Stomach smooth muscle (tissue), 2 donors: ENCODE data around the gene DIRAS1.

Experiments used
- H3K27ac ChIP-seq: one replicate; pipeline ENCODE4 v1.7.0; 2013; ENCODE audit warnings: mild to moderate bottlenecking, low read length, inconsistent platforms
- H3K27me3 ChIP-seq, 2 donors: one replicate each; pipeline ENCODE4 v1.7.0; 2013; ENCODE audit warnings: low read length in 2 of 2; ENCODE audit not compliant: insufficient read depth in 2 of 2, control insufficient read depth in 1 of 2
- H3K36me3 ChIP-seq, 2 donors: one replicate each; pipeline ENCODE4 v1.7.0; 2013; ENCODE audit warnings: low read length in 2 of 2; ENCODE audit not compliant: control insufficient read depth in 2 of 2, insufficient read depth in 2 of 2
- H3K4me1 ChIP-seq: one replicate; pipeline ENCODE4 v1.7.0; 2013; ENCODE audit warnings: low read length; ENCODE audit not compliant: control insufficient read depth, insufficient read depth
- H3K4me3 ChIP-seq, 2 donors: one replicate each; pipeline ENCODE4 v1.7.0; 2013; ENCODE audit warnings: low read length in 2 of 2
- H3K9ac ChIP-seq, 2 donors: one replicate each; pipeline ENCODE4 v1.7.0; 2013; ENCODE audit warnings: low read length in 2 of 2, mild to moderate bottlenecking in 1 of 2
- H3K9me3 ChIP-seq, 2 donors: one replicate each; pipeline ENCODE4 v1.7.0; 2013; ENCODE audit warnings: low read length in 2 of 2; ENCODE audit not compliant: control insufficient read depth in 2 of 2
- donor health status: healthy.
- donor health status: Pancreatic carcinoma.

DIRAS1 gene

DNA sequence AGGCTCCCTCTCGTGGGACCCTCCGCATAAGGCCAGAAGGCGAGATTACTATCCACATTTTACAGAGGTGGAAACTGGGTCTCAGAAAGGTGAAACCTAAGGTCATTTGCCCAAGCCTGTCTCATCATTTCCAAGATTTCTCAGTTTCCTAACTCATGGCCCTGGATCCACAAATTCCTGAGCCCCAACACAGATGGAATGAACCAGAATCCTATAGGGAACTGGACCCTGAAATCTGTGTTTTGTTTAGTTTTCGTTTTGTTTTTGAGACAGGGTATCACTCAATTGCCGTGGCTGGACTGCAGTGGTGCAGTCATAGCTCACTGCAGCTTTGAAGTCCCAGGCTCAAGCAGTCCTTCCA, 18.1 kb downstream of the DIRAS1 start:
- Histone ChIP-seq H3K27me3 (no peaks in the 10 kb centered on the region), H3K36me3 (no peaks in the 10 kb centered on the region), H3K4me1 (peaks cover 9% of the 10 kb centered on the region), H3K27ac (no peak overlapping the region), H3K9me3 (no peaks in the 10 kb centered on the region), H3K4me3 (peak overlapping the region; percentile 45 to 67), H3K9ac (peak overlapping the region in 1 of 2 donors; percentile 51)

DNA sequence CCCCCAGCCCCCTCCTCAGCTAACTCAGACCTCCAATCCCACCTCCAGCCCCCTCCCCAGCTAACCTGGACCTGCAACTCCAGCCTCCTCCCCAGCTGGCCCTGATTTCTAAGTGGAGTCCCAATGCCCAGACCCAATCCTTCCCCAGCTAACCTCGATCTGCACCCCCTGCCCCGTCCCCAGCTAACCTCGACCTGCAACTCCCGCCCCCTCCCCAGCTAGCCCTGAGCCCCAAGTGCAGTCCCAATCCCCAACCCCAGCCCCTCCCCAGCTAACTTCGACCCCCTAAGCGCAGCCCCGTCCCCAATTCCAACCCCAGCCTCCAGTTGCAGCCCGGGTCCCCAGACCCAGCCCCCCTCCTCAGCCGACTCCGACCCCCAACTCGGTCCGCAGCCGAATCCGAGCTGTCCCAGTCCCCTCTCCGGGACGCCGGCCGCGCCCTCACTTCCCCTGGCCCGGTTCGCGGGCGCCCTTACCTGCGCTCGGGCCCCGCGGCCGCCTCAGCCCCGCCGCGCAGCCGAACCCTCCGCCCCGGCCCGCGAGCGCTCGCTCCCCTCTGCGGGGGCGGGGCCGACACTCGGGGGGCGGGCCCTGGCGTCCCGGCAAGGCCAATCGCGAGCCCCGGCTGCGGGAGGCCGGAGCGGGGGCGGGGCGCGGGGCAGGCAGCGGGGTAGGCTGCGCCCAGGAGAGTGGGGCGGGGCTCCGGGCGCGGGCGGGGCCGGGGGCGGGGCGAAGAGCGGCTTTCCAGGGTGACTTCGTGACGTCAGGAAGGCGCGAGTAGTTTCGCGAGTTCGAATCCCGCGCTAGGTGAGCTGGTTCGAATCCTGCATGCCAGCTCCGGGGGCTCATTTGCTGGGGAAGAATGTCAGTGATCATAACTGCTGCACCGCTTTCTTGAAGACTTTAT, 18.7 kb downstream of the DIRAS1 start, which contains the start of gene GNG7:
Gene GNG7 (minus strand): TSS at position 525 of the 907 bp plus-strand sequence. CDS start 182,006 bp downstream, outside the sequence.
- no peaks in the 10 kb centered on the region for H3K36me3 ChIP-seq
- H3K4me1 ChIP-seq: peaks cover 9% of the 10 kb centered on the region
- no peak within 1 kb of the TSS for H3K27ac ChIP-seq
- H3K9me3 ChIP-seq: no peaks in the 10 kb centered on the region
- H3K9ac ChIP-seq: peak within 1 kb of the TSS; percentile 38 to 58
- H3K4me3 ChIP-seq: peak within 1 kb of the TSS; percentile 45 to 73
- no peaks in the 10 kb centered on the region for H3K27me3 ChIP-seq

GRCh38 chr19:2701361-2702169, 19.6 kb downstream of the DIRAS1 start:
- Histone ChIP-seq H3K9me3 (no peaks in the 10 kb centered on the region), H3K36me3 (no peaks in the 10 kb centered on the region), H3K27ac (no peak overlapping the region), H3K4me3 (peak overlapping the region; percentile 43 to 73), H3K4me1 (peaks cover 9% of the 10 kb centered on the region), H3K9ac (peak overlapping the region in 1 of 2 donors; percentile 38), H3K27me3 (no peaks in the 10 kb centered on the region)

GRCh38 chr19:2700660-2701360, 20.4 kb downstream of the DIRAS1 start:
- H3K36me3 ChIP-seq: no peaks in the 10 kb centered on the region
- H3K4me1 ChIP-seq: peaks cover 9% of the 10 kb centered on the region
- no peak overlapping the region for H3K27ac ChIP-seq
- H3K9ac ChIP-seq: no peak overlapping the region
- H3K9me3 ChIP-seq: no peaks in the 10 kb centered on the region
- H3K4me3 ChIP-seq: no peak overlapping the region
- no peaks in the 10 kb centered on the region for H3K27me3 ChIP-seq

- Histone ChIP-seq H3K27ac (no peak overlapping the region), H3K9ac (no peak overlapping the region), H3K4me1 (peaks cover 14% of the 10 kb centered on the region), H3K4me3 (no peak overlapping the region), H3K9me3 (no peaks in the 10 kb centered on the region), H3K27me3 (no peaks in the 10 kb centered on the region), H3K36me3 (no peaks in the 10 kb centered on the region)
Observed at GRCh38 chr19:2699413-2700140, 21.6 kb downstream of the DIRAS1 start.

GRCh38 chr19:2694196-2694595, 27.0 kb downstream of the DIRAS1 start:
- Histone ChIP-seq H3K9ac (no peak overlapping the region), H3K4me1 (peaks cover 5% of the 10 kb centered on the region), H3K27ac (no peak overlapping the region)

GRCh38 chr19:2693492-2694160, 27.5 kb downstream of the DIRAS1 start:
- Histone ChIP-seq H3K27ac (no peak overlapping the region), H3K4me1 (peaks cover 5% of the 10 kb centered on the region), H3K4me3 (no peak overlapping the region)

More at GRCh38 chr19:2694196-2694595, 27.0 kb downstream of the DIRAS1 start:
- H3K9me3 ChIP-seq: no peaks in the 10 kb centered on the region
- no peak overlapping the region for H3K4me3 ChIP-seq
- H3K36me3 ChIP-seq: no peaks in the 10 kb centered on the region
- H3K27me3 ChIP-seq: no peaks in the 10 kb centered on the region

GRCh38 chr19:2691951-2692350, 29.2 kb downstream of the DIRAS1 start:
- H3K27ac ChIP-seq: no peak overlapping the region
- peaks cover 5% of the 10 kb centered on the region for H3K4me1 ChIP-seq
- H3K9ac ChIP-seq: no peak overlapping the region
- no peaks in the 10 kb centered on the region for H3K36me3 ChIP-seq
- H3K27me3 ChIP-seq: no peaks in the 10 kb centered on the region
- no peak overlapping the region for H3K4me3 ChIP-seq
- no peaks in the 10 kb centered on the region for H3K9me3 ChIP-seq

More at GRCh38 chr19:2693492-2694160, 27.5 kb downstream of the DIRAS1 start:
- no peaks in the 10 kb centered on the region for H3K9me3 ChIP-seq
- H3K9ac ChIP-seq: no peak overlapping the region
- H3K36me3 ChIP-seq: no peaks in the 10 kb centered on the region
- no peaks in the 10 kb centered on the region for H3K27me3 ChIP-seq

GRCh38 chr19:2690856-2691255, 30.3 kb downstream of the DIRAS1 start:
- no peaks in the 10 kb centered on the region for H3K27me3 ChIP-seq
- H3K9ac ChIP-seq: no peak overlapping the region
- H3K9me3 ChIP-seq: no peaks in the 10 kb centered on the region

More at GRCh38 chr19:2690856-2691255, 30.3 kb downstream of the DIRAS1 start:
- Histone ChIP-seq H3K4me3 (no peak overlapping the region), H3K27ac (no peak overlapping the region), H3K4me1 (peaks cover 5% of the 10 kb centered on the region), H3K36me3 (no peaks in the 10 kb centered on the region)
